Measurements from ENCODE around the gene UBE2Z.

Gene UBE2Z

DNA sequence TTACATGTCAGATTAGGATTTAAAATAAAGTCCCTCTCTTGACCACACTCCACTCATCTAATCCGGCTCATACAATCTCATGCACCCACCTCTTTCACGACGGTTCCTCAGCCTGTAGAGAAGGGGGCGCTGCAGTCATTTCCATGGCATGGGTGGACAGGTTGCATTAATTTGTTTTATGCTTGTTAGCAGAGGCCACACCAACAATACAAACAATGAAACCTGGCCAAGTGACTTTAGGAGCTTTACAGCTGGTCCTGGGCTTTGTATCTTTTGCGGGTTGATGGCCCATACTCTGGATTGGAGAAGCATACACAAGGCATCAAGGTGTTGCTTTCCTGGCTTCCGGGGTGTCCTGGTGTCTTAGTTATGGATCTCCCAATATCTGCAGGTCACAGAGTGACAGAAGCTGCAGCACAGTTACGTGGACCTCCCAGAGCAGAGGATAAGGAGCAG, 46.1 kb downstream of the UBE2Z start:
- no peaks in the 10 kb centered on the region for H3K9me3 Mint-ChIP-seq
- peaks cover 2% of the 10 kb centered on the region for H3K4me1 Mint-ChIP-seq
- no peak overlapping the region for H3K27ac Mint-ChIP-seq
- CTCF ChIA-PET: no interaction called here
- no peaks in the 10 kb centered on the region for H3K36me3 Mint-ChIP-seq
- peaks cover 26% of the 10 kb centered on the region for H3K27me3 Mint-ChIP-seq
- no peak overlapping the region for H3K4me3 Mint-ChIP-seq
- no peak for DNase-seq

DNA sequence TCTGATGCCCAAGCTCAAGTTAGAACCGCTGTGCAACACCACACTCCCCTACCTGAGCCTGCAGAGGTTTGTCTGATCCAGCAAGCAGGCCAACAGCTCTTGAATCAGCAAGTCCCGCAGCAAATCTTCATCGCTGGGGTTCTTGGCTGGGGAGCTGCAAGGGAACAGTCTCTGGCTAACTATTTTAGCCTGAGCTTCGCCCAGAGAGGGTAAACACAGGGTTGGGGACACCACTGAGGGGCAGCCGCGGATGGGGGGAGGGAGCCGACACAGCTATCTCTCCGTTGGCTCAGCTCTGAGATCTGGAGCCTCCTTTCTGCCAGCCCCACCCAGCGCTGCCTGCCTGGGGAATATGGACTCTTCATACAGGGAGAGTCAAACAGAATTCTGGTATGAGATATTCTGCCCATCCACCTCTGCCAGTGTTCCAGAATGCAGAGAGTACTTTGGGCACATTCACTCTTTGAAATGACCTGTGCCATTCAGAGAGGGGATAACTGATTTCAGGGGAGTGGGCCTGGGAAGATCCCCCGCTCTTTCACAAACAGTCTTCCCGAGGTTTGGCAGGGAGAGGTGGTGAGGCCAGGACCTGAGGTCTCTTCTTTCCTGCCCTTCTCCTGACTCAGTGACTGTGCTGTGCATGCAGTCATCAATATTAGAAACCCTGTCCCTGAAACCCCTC, 52.8 kb downstream of the UBE2Z start:
- Mint-ChIP-seq H3K27ac (no peak overlapping the region), H3K9me3 (no peaks in the 10 kb centered on the region), H3K4me1 (no peaks in the 10 kb centered on the region), H3K27me3 (peaks cover 51% of the 10 kb centered on the region), H3K36me3 (no peaks in the 10 kb centered on the region), H3K4me3 (no peak overlapping the region)
- no peak for DNase-seq
- CTCF ChIA-PET: interaction anchor here (1.0 kb wide), 1 partner anchor 82 kb away, joined by 4 read pairs; no protein-coding TSS in a partner anchor

DNA sequence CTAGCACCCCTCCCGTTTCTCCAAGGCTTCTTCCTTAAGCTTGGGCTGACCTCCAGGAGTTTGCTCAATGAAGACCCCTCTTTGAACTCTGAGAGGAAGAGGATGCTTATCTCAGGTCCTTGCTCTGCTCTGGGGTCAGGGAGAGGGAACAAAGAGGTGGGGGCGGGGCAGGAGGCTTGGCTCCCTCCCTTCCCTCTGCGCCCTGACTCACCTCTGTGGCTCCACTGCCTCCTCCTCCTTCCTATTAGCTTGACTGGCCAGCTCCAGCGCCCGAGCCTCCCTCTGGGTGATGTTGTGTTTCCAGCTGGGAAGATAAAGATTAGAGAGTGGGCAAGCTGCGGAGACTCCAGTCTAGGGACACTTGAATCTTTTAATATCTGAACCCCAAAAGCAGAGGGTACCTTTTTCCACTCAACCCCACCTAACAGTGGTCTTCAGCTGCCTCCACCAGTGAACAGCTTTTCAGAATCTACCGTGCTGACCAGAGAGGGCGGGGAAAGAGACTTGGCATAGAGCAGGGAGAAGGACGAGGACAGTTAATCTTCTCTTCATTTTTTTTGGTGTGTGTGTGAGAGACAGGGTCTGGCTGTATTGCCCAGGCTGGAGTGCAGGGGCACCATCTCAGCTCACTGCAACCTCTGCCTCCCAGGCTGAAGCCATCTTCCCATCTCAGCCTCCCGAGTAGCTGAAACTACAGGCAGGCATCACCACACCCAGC, 53.5 kb downstream of the UBE2Z start:
- Mint-ChIP-seq H3K4me3 (no peak overlapping the region), H3K36me3 (no peaks in the 10 kb centered on the region), H3K27ac (no peak overlapping the region), H3K4me1 (no peaks in the 10 kb centered on the region), H3K9me3 (no peaks in the 10 kb centered on the region), H3K27me3 (peaks cover 53% of the 10 kb centered on the region)
- no peak for DNase-seq
- CTCF ChIA-PET: interaction anchor here (1.0 to 1.2 kb wide), 3 partner anchors 9 to 83 kb away, joined by 3 to 5 read pairs (median 4); no protein-coding TSS in a partner anchor

DNA sequence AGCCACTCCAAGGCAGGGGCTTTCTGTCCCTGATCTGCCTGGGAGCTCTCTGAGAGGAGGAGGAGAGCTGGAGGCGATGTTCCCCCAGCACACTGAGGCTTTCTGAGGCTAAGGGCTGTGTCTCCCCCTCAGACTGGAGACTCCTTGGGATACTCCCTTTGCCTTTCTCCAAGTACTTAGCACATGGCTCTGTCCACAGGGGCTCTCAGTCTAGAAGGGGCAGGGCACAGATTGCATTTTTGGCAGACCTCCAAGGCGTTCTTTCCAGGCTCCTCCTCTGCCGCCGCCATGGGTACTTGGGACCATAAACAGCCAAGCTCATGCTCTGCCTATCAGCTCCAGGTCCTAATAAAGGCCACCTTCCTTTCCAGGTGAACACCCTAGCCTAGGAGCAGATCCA, 62.0 kb downstream of the UBE2Z start:
- no peak overlapping the region for H3K4me3 Mint-ChIP-seq
- H3K36me3 Mint-ChIP-seq: no peaks in the 10 kb centered on the region
- no peak overlapping the region for H3K27ac Mint-ChIP-seq
- peaks cover 77% of the 10 kb centered on the region for H3K27me3 Mint-ChIP-seq
- H3K9me3 Mint-ChIP-seq: no peaks in the 10 kb centered on the region
- no peak for DNase-seq
- no peaks in the 10 kb centered on the region for H3K4me1 Mint-ChIP-seq
- CTCF ChIA-PET: interaction anchor here (1.6 kb wide), 1 partner anchor 8 kb away, joined by 5 read pairs; no protein-coding TSS in a partner anchor

DNA sequence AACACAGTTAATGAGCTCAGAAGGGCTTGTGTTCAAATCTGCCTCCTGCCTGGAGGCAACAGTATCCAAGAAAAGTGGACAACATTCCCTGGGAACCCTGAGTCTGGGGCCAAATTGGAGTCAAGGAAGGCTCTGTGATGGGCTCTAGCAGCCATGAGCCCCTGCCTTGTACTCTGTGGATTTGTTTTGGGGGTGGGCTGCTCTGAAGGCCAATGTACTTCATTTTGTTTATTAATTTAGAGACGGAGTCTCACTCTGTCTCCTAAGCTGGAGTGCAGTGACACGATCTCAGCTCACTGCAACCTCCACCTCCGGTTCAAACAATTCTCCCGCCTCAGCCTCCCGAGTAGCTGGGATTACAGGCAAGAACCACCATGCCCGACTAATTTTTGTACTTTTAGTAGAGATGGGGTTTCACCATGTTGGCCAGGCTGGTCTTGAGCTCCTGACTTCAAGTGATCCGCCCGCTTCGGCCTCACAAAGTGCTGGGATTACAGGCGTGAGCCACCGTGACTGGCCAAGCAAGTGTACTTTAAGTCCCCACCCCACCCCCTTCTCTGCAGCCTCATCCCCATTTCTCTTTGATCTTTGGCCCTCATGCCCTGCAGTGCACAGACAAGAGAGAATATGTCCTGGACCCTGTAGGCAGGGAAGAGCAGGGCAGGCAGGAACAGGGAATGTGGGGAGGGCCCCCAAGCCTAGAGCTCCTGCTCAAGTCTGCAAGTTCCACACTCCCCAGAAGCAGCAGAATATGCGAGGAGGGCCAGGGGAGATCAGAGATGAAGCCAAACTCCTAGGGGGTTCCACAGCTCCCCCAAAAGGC, 62.9 kb downstream of the UBE2Z start:
- no peaks in the 10 kb centered on the region for H3K9me3 Mint-ChIP-seq
- H3K27ac Mint-ChIP-seq: no peak overlapping the region
- H3K4me1 Mint-ChIP-seq: no peaks in the 10 kb centered on the region
- no peak for DNase-seq
- no peak overlapping the region for H3K4me3 Mint-ChIP-seq
- H3K27me3 Mint-ChIP-seq: peaks cover 80% of the 10 kb centered on the region
- no peaks in the 10 kb centered on the region for H3K36me3 Mint-ChIP-seq
- CTCF ChIA-PET: interaction anchor here (1.6 kb wide), 1 partner anchor 9 kb away, joined by 5 read pairs; no protein-coding TSS in a partner anchor

DNA sequence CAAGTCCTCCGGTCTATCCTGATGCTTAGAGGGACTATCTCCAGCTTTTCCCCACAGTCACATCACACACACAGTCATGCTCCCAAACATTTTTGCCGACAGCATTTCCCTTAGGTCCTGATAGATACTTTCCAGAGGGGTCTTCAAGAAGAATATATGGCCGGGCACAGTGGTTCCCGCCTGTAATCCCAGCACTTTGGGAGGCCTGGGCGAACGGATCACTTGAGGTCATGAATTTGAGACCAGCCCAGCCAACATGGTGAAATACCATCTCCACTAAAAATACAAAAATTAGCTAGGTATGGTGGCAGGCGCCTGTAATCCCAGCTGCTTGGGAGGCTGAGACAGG, 64.5 kb downstream of the UBE2Z start:
- Mint-ChIP-seq H3K36me3 (no peaks in the 10 kb centered on the region), H3K27me3 (peaks cover 69% of the 10 kb centered on the region), H3K27ac (no peak overlapping the region), H3K9me3 (no peaks in the 10 kb centered on the region), H3K4me1 (no peaks in the 10 kb centered on the region), H3K4me3 (no peak overlapping the region)
- no peak for DNase-seq
- CTCF ChIA-PET: no interaction called here

DNA sequence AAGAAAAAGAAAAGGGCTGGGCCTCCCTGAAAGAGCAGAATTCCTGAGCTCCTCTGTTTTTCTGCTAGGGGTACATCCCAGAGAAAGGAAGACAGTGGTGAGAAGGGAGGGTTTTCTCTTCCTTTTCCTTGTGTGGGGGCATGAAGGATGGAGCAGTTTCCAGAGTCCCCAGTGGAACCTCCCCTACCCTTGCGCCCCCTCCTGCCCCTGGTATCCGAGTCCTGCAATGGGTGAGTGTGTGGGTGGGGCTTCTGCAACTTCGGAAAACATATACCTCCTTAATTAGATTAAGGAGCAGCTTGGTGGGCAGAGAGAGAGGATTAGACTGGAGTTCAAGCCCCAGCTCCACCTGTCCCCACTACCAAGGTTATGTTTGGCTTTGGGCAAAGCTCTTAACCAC, 65.6 kb downstream of the UBE2Z start:
- H3K4me3 Mint-ChIP-seq: no peak overlapping the region
- H3K27me3 Mint-ChIP-seq: peaks cover 60% of the 10 kb centered on the region
- H3K4me1 Mint-ChIP-seq: no peaks in the 10 kb centered on the region
- no peaks in the 10 kb centered on the region for H3K9me3 Mint-ChIP-seq
- CTCF ChIA-PET: no interaction called here
- no peak overlapping the region for H3K27ac Mint-ChIP-seq
- DNase-seq: no peak
- no peaks in the 10 kb centered on the region for H3K36me3 Mint-ChIP-seq

Data from activated naive CD4-positive, alpha-beta T cell treated with anti-CD3 and anti-CD28 coated beads, Interleukin-2, amount 10 ng/mL, durations not matched to agents 7 days and 5 days (primary cell).